ENCODE measurements around the gene RTTN. TPM values are rescaled to one million over a fixed set of nuclear protein-coding genes. Genes with fewer than 3 reads are reported as not detected.

RTTN gene
- total and polyA plus RNA-seq, 2 experiments from 2014 or later, result 7.2 to 31.0 TPM

GRCh38 chr18:69980982-69981804 lies 224.3 kb downstream of the RTTN start (continued):
- TF ChIP-seq REST (IDR thresholded peaks at IDR 0.05; ENCODE audit: unreplicated experiment), result no peak
- no peak for TF ChIP-seq JUNB (IDR thresholded peaks at IDR 0.05; ENCODE audit: unreplicated experiment)
- TF ChIP-seq POLR2AphosphoS5 (IDR thresholded peaks at IDR 0.05; ENCODE audit: low read depth), result no peak
- no peak for TF ChIP-seq NANOG (IDR thresholded peaks at IDR 0.05; ENCODE audit: borderline replicate concordance)
- no peak for TF ChIP-seq CREB1 (CRISPR knock-in tag; IDR thresholded peaks at IDR 0.05; ENCODE audit: low read depth)

- Histone ChIP-seq H3K27ac (ENCODE audit: low read depth) (no peak overlapping the region), H3K9me2 (ENCODE audit: insufficient read depth) (peaks cover 14% of the 10 kb centered on the region; the same call in 1 of the 2 replicates), H3K4me3 (no peak overlapping the region), H3K79me2 (replicated peaks; ENCODE audit: insufficient read depth) (no peaks in the 10 kb centered on the region), H3K4me2 (no peak overlapping the region), H3F3A (replicated peaks; ENCODE audit: low read depth) (no peaks in the 10 kb centered on the region), H2AFZ (no peak overlapping the region), H3K36me3 (ENCODE audit: insufficient read depth) (no peaks in the 10 kb centered on the region), H3K4me1 (ENCODE audit: insufficient read depth) (peaks cover 15% of the 10 kb centered on the region), H4K20me1 (replicated peaks; ENCODE audit: insufficient read depth) (no peaks in the 10 kb centered on the region), H3K27me3 (ENCODE audit: insufficient read depth) (no peaks in the 10 kb centered on the region)
- H3K27ac Mint-ChIP-seq, result no peak overlapping the region
- ATAC-seq (no peak), DNase-seq (ENCODE audit: low spot score) (no peak)
- H3K36me3 Mint-ChIP-seq (ENCODE audit: low read depth), result peaks cover 19% of the 10 kb centered on the region
- no peak for TF ChIP-seq ZNF331 (CRISPR knock-in tag; IDR thresholded peaks at IDR 0.05; ENCODE audit: low read depth)
- TF ChIP-seq NANOG (IDR thresholded peaks at IDR 0.05; ENCODE audit: borderline replicate concordance), result no peak
- TF ChIP-seq, protein P1, sequence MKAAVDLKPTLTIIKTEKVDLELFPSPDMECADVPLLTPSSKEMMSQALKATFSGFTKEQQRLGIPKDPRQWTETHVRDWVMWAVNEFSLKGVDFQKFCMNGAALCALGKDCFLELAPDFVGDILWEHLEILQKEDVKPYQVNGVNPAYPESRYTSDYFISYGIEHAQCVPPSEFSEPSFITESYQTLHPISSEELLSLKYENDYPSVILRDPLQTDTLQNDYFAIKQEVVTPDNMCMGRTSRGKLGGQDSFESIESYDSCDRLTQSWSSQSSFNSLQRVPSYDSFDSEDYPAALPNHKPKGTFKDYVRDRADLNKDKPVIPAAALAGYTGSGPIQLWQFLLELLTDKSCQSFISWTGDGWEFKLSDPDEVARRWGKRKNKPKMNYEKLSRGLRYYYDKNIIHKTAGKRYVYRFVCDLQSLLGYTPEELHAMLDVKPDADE (IDR thresholded peaks at IDR 0.05), result no peak
- TF ChIP-seq, protein P2, sequence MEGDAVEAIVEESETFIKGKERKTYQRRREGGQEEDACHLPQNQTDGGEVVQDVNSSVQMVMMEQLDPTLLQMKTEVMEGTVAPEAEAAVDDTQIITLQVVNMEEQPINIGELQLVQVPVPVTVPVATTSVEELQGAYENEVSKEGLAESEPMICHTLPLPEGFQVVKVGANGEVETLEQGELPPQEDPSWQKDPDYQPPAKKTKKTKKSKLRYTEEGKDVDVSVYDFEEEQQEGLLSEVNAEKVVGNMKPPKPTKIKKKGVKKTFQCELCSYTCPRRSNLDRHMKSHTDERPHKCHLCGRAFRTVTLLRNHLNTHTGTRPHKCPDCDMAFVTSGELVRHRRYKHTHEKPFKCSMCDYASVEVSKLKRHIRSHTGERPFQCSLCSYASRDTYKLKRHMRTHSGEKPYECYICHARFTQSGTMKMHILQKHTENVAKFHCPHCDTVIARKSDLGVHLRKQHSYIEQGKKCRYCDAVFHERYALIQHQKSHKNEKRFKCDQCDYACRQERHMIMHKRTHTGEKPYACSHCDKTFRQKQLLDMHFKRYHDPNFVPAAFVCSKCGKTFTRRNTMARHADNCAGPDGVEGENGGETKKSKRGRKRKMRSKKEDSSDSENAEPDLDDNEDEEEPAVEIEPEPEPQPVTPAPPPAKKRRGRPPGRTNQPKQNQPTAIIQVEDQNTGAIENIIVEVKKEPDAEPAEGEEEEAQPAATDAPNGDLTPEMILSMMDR (conservative IDR thresholded peaks at IDR 0.05; ENCODE audit: low read depth in 2 of 2), result no peak
- TF ChIP-seq CREB1 (CRISPR knock-in tag; IDR thresholded peaks at IDR 0.05; ENCODE audit: low read depth), result no peak
- H3K4me1 Mint-ChIP-seq, result peaks cover 22% of the 10 kb centered on the region
- H3K27me3 Mint-ChIP-seq (ENCODE audit: insufficient read depth, low read depth, poor library complexity), result no peaks in the 10 kb centered on the region
- H3K4me3 Mint-ChIP-seq, result no peak overlapping the region
- peaks cover 17% of the 10 kb centered on the region for H3K9me3 Mint-ChIP-seq
These were observed 225.0 kb downstream of the RTTN start for GRCh38 chr18:69980509-69980908.

All from GM23338 (cell line).